ENCODE data around the gene RAB1B. TPM values are rescaled to one million over a fixed set of nuclear protein-coding genes. Genes with fewer than 3 reads are reported as not detected.
A peak's percentile ranks its signal among the peaks of the same experiment; 100 is the strongest.

Gene RAB1B
- total RNA-seq, 4 donors from 2014 or later: 89.8 to 141 (median 131) TPM

DNA sequence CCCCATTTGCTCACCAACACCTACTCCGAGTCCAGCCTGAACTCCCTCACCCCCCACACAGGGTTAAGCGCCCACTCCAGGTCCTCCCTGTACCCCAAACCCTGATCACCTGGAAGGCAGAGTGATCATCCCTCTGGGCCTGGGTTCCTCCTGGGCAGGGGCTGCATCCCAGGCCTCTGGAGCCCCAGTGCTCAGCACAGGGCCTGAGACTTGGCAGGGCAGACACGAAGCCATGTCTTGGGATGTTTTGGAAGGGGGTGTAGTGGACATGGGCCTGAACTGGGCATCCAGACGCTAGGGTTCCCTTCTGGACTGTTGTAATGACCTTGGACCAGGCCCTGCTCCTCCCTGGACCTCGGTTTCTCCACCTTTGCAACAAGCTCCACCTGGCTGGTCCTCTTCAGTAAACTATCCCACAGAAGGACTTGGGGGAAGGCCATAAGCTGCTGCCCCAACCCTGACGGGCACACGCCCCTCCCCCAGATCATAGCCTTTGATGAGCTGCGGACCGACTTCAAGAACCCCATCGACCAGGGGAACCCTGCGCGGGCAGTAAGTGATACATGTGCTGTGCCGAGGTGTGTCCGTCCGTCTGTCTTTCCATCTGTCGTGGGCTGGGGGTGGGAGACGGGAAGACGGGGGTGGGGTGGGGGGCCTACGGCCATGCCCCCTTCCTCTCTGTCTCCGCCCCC is 13.5 kb downstream of the RAB1B start:
- Histone ChIP-seq H3K4me3 (no peak overlapping the region), H3K9me3 (no peaks in the 10 kb centered on the region), H3K36me3 (no peaks in the 10 kb centered on the region), H3K4me1 (peaks cover 8 to 23% (median 18%) of the 10 kb centered on the region in 4 donors), H3K27ac (no peak overlapping the region), H3K27me3 (no peaks in the 10 kb centered on the region)
- in situ Hi-C loops (cut with MboI; ENCODE audit: low pct_ligation_motif_present in 1 of 4, low pct_unique_long_range_greater_than_20kb in 1 of 4, low sequenced_read_pairs in 3 of 4): loop anchor here in 1 of 4 donors (10.0 kb wide), 1 partner anchor 57 kb away; no protein-coding TSS in a partner anchor
- TF ChIP-seq CTCF (IDR thresholded peaks at IDR 0.05): no peak
- TF ChIP-seq POLR2AphosphoS5 (IDR thresholded peaks at IDR 0.05): no peak
- no peak for TF ChIP-seq EP300 (IDR thresholded peaks at IDR 0.05; ENCODE audit: low read depth)
- no peak for TF ChIP-seq POLR2A (IDR thresholded peaks at IDR 0.05)
- no peak for DNase-seq
- intact Hi-C loops (cut with DNase I; ENCODE audit: low total_unique reads): loop anchor here (10.0 kb wide), 1 partner anchor 57 kb away; no protein-coding TSS in a partner anchor
- WGBS, 2 donors (ENCODE audit: low coverage in 1 of 2): 25 to 92% methylated on average over 2 to 18 of the region's 20 CpGs

DNA sequence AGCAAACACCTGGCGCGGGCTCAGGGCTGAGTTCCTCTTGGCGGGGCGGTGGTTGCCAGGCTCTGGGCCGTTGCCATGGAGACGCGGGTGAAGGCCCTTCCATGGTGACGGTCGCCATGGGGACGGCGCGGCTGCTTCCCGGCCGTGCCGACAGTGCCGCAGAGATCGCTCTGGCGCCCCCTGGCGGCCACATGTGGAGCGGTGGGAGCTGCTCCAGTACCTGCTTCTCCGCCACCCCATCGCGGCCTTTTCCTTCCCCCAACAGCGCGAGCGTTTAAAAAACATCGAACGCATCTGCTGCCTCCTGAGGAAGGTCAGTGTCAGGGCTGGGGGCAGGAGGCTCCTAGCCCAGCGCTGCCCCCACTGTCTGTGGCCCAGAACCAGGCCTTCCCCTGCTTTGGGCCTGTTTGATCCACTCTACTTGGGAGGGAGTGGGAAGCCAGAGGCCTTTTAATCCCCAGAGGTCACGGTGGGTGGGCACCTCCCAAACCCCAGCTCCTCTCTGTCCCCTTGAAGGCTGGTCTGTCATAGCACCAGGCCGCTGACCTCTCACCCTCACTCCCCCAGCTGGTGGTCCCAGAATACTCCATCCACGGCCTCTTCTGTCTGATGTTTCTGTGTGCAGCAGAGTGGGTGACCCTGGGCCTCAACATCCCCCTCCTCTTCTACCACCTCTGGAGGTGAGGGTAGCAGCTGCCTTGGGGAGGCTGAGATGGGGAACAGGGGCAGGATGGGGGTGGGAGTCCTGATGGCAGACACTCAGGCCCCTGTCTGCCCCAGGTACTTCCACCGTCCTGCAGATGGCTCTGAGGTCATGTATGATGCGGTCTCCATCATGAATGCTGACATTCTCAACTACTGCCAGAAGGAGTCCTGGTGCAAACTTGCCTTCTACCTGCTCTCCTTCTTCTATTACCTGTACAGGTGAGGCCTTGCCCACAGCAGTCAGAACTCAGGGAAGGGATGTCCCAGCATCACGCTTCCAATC is 14.3 kb downstream of the RAB1B start:
- intact Hi-C loops (cut with DNase I; ENCODE audit: low total_unique reads): loop anchor here (10.0 kb wide), 1 partner anchor 58 kb away; no protein-coding TSS in a partner anchor

DNA sequence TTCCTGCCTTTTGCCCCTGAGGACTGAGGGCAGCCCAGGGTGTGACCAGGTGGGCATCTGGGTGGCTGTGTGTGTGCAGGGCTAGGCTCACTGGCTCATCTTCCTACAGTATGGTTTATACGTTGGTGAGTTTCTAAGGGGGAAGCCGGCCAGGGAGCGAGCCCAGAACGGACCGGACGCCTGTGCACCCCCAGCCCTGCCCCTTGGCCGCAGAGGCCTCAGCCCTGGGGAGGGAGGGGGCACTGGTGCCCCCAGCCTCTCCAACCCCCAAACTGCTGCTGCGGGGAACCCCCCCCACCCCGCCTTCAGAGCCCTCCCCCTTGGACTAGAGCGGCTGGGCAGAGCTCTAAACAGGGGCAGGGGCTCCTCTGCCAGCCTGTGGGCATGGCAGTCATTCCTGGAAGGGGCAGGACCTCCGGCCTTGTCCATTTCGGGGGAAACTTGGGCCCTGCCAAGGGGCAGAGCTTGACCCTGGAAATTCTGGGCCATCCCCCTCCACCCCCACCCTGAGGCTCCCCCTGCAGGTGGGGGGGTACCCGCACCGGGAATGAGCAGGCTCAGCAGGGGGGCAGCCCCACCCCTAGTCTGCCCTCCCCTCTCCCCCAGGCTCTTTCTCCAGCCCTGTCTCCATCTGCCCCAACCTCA is 15.1 kb downstream of the RAB1B start:
- Histone ChIP-seq H3K4me1 (peaks cover 17 to 30% (median 23%) of the 10 kb centered on the region in 4 donors), H3K4me3 (no peak overlapping the region), H3K9me3 (no peaks in the 10 kb centered on the region), H3K36me3 (no peaks in the 10 kb centered on the region), H3K27ac (no peak overlapping the region), H3K27me3 (no peaks in the 10 kb centered on the region)
- DNase-seq: no peak
- intact Hi-C loops (cut with DNase I; ENCODE audit: low total_unique reads): loop anchor here (10.0 kb wide), 1 partner anchor 59 kb away; no protein-coding TSS in a partner anchor
- 87% methylated on average over 14 of the region's 14 CpGs; no CpG with 5 or more reads in 1 of the 2 donors for WGBS, 2 donors (ENCODE audit: low coverage in 1 of 2)
- TF ChIP-seq CTCF (IDR thresholded peaks at IDR 0.05) (no peak), EP300 (IDR thresholded peaks at IDR 0.05; ENCODE audit: low read depth) (no peak), POLR2A (IDR thresholded peaks at IDR 0.05) (no peak), POLR2AphosphoS5 (IDR thresholded peaks at IDR 0.05) (no peak)
- in situ Hi-C loops (cut with MboI; ENCODE audit: low pct_ligation_motif_present in 1 of 4, low pct_unique_long_range_greater_than_20kb in 1 of 4, low sequenced_read_pairs in 3 of 4): loop anchor here in 1 of 4 donors (10.0 kb wide), 1 partner anchor 59 kb away; no protein-coding TSS in a partner anchor

More for the DNA sequence above, 14.3 kb downstream of the RAB1B start:
- Histone ChIP-seq H3K27ac (no peak overlapping the region), H3K4me1 (peaks cover 14 to 26% (median 19%) of the 10 kb centered on the region in 4 donors), H3K27me3 (no peaks in the 10 kb centered on the region), H3K4me3 (no peak overlapping the region), H3K36me3 (no peaks in the 10 kb centered on the region), H3K9me3 (no peaks in the 10 kb centered on the region)
- DNase-seq: peak; percentile 99
- in situ Hi-C loops (cut with MboI; ENCODE audit: low pct_ligation_motif_present in 1 of 4, low pct_unique_long_range_greater_than_20kb in 1 of 4, low sequenced_read_pairs in 3 of 4): loop anchor here in 1 of 4 donors (10.0 kb wide), 1 partner anchor 58 kb away; no protein-coding TSS in a partner anchor
- TF ChIP-seq EP300 (IDR thresholded peaks at IDR 0.05; ENCODE audit: low read depth): no peak
- TF ChIP-seq CTCF (IDR thresholded peaks at IDR 0.05): peak; percentile 97 to 99 (median 98)
- TF ChIP-seq POLR2AphosphoS5 (IDR thresholded peaks at IDR 0.05): peak in 2 of 3 donors; percentile 43 to 52
- TF ChIP-seq POLR2A (IDR thresholded peaks at IDR 0.05): no peak
- WGBS, 2 donors (ENCODE audit: low coverage in 1 of 2): 33% methylated on average over 14 of the region's 35 CpGs; no CpG with 5 or more reads in 1 of the 2 donors

Measured in transverse colon (tissue), 4 donors.